ENCODE results near the gene PRR20C.
"Not testable (repeated sequence)": the region's sequence is repeated elsewhere in the genome, so short reads cannot be mapped to it uniquely, and the experiment has no call there.

Gene PRR20C

DNA sequence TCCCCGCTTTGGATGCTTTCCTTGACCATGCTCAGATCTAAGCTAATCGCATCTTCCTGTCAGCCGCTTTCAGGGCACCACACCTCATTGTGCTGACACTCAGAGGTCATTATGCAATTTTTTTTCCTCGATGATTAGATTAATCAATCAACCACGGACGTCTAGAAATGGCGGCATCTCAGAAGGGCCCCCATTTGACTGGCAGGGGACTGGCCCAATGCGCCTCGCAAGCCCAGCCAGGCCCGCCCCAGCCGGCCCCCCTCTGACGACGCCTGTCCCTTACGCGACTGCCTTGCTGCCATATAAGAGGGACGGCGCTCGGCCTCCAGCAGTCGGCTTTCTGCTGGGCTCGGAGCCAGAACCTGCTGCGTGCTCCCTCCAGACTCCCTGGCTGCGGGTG lies at the start of gene PRR20C:
Gene PRR20C, plus strand, starts transcription at position 301 of the 400 bp plus-strand sequence. CDS start 387 bp downstream, outside the sequence.
- DNase-seq: not testable (repeated sequence)

DNA sequence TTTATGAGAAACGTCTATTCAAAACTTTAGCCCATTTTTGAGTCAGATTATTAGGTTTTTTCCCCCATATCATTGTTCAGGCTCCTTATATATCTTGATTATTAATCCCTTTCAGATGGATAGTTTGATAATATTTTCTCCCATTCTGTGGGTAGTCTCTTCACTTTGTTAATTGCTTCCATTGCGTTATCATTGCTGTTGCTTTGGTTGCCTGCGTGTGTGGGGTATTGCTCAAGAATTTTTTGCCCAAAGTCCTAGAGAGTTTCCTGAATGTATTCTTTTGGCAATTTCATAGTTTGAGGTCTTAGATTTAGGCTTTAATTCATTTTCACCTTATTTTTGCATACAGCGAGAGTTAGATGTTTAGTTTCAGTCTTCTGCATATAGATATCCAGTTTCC lies 38.9 kb upstream of the PRR20C start:
- DNase-seq: no peak

DNA sequence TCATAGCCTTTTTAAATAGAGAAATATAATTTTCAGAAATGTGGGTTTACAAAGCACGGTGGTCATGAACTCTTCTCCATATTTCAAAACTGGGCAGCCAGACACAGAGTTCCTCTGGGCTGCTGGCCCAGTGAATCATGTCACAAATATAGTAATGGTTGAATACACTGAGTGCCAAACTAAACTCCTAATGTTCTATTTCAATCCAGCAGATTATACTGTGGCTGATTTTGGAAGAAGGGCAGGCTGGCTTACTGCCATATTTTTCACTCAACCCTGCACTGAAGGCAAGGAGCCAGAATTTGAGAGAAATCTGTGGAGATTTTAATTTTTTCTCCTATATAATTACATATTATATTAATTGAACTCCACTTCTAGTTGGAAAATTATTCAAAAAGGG lies 30.2 kb upstream of the PRR20C start:
- DNase-seq: no peak

DNA sequence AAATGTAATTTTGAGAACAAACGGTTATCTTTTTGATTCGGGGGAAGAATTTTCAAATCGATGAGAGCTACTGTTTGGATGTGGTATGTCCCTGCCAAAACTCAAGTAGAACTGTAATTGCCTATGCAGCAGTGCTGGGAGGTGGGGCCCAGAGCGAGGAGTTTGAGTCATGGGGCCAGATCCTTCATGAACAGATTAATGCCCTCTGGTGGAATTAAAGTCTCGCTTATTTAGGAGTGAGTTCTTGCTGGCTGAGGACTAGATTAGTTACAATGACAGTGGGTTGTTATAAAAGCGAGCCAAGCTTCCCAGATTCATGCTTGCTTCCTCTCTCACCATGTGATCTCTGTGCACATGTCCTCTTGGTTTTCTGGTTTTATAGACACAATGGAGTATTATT lies 25.0 kb upstream of the PRR20C start:
- no peak for DNase-seq

DNA sequence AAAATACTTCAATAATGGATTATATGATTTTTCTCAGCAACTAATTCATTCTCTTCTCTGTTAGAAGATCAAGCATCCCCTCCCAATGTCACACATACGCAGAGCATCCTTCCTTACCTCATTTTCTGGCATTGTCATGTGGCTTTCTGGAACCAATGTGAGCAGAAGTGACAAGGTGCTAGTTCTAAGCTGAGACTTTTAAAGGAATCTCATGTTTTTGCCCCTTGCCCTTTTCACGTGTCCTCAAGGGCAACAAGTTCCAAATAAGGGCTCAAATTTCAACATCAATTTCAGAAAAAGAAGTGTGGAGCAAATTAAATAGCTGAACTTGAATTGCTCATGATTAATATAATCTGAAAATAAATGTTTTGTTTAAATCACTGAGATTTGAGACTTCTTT lies 17.8 kb upstream of the PRR20C start:
- no peak for DNase-seq

DNA sequence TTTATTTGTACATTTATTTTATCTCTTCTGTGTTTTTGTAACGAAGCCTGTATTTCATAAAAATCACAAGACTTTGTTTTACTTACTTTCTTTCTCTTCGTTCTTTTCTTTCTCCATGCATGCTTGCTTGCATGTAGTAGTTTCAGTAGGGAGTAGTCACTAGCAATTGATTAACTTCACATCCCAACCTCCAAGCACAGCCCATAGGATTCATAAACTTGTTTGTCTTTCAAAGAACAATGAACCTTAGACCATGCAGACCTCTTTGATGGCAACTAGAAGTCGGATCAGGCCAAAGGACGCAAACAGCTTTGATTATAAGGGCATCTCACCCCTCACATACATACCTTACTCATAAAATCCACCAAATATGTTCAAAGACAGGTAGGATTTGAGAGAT lies 16.3 kb upstream of the PRR20C start:
- DNase-seq: no peak

DNA sequence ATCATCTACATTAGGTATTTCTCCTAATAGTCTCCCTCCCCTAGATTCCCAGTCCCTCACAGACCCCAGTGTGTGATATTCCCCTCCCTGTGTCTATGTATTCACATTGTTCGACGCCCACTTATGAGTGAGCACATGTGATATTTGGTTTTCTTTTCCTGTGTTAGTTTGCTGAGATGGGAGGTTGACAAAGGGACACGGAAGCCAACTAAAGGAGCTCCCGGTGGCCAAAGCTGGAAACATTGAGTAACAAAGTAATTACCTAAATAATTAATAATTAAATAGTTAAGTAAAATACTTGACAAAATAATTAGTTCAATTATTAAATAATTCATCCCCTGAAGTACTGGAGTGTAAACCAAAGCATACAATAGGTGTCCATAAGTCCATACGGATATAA lies 14.9 kb upstream of the PRR20C start:
- no peak for DNase-seq

DNA sequence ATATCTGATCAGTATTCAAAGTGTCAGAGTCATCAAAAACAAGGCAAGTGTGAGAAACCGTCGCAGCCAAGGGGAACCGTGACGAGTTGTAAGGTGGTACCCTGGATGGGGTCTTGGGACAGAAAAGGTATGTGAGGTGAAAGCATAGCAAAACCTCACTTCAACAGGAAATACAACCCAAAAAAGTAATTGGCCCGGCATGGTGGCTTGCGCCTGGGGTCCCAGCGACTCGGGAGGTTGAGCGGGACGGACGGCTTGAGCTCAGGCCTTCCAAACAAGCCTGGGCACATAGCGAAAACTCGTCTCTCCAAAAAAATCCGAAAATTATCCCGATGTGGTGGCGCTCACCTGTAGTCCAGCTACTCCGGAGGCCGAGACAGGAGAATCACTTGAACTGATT lies 14.1 kb upstream of the PRR20C start:
- DNase-seq: not testable (repeated sequence)

DNA sequence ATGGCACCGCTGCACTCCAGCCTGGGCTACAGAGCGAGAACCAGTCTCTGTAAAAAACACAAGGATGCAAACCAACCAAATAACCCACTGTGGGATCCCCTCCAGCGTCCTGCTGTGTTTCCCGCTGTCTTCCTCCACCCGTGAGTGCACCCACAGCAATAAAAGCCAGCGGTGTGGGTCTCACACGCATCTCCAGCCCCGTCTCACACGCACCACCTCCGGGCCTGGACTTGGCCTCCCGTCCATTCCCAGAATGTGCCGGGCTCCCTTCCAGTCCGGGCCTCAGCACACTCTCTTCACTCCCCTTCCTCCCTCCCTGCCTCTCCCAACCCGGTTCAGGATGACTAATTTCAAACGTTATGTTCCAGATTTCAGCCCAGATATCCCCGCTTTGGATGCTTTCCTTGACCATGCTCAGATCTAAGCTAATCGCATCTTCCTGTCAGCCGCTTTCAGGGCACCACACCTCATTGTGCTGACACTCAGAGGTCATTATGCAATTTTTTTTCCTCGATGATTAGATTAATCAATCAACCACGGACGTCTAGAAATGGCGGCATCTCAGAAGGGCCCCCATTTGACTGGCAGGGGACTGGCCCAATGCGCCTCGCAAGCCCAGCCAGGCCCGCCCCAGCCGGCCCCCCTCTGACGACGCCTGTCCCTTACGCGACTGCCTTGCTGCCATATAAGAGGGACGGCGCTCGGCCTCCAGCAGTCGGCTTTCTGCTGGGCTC lies 13.5 kb upstream of the PRR20C start, which contains the start of gene PRR20A:
Gene PRR20A, plus strand, starts transcription at position 684 of the 734 bp plus-strand sequence. CDS start 387 bp downstream, outside the sequence.
- DNase-seq: not testable (repeated sequence)

DNA sequence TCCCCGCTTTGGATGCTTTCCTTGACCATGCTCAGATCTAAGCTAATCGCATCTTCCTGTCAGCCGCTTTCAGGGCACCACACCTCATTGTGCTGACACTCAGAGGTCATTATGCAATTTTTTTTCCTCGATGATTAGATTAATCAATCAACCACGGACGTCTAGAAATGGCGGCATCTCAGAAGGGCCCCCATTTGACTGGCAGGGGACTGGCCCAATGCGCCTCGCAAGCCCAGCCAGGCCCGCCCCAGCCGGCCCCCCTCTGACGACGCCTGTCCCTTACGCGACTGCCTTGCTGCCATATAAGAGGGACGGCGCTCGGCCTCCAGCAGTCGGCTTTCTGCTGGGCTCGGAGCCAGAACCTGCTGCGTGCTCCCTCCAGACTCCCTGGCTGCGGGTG lies 6.7 kb upstream of the PRR20C start, which contains the start of gene PRR20B:
Gene PRR20B, plus strand, starts transcription at position 301 of the 400 bp plus-strand sequence. CDS start 387 bp downstream, outside the sequence.
- not testable (repeated sequence) for DNase-seq

DNA sequence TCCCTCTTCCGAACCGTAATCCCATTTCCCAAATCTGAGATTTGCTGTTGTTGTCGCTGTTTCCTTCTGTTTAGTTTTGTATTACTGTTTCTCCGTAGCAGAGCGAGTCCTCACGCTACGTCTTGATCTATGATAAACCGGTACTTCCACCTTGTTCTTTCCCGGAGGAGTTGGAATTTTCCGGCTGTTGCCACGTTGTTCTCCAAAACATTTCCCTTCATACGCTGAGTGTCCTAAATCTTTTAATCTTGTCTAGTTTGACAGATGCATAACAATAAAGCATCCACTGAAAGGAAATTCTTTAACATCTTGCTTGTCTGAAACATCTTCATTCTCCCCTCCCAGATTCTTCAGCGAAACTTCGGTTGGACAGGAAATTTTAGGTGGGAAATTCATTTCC lies 5.8 kb upstream of the PRR20C start:
- not testable (repeated sequence) for DNase-seq

DNA sequence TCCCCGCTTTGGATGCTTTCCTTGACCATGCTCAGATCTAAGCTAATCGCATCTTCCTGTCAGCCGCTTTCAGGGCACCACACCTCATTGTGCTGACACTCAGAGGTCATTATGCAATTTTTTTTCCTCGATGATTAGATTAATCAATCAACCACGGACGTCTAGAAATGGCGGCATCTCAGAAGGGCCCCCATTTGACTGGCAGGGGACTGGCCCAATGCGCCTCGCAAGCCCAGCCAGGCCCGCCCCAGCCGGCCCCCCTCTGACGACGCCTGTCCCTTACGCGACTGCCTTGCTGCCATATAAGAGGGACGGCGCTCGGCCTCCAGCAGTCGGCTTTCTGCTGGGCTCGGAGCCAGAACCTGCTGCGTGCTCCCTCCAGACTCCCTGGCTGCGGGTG lies 6.5 kb downstream of the PRR20C start, which contains the start of gene PRR20D:
Gene PRR20D, plus strand, starts transcription at position 301 of the 400 bp plus-strand sequence. CDS start 387 bp downstream, outside the sequence.
- DNase-seq: not testable (repeated sequence)

DNA sequence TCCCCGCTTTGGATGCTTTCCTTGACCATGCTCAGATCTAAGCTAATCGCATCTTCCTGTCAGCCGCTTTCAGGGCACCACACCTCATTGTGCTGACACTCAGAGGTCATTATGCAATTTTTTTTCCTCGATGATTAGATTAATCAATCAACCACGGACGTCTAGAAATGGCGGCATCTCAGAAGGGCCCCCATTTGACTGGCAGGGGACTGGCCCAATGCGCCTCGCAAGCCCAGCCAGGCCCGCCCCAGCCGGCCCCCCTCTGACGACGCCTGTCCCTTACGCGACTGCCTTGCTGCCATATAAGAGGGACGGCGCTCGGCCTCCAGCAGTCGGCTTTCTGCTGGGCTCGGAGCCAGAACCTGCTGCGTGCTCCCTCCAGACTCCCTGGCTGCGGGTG lies 13.0 kb downstream of the PRR20C start, which contains the start of gene PRR20E:
Gene PRR20E, plus strand, starts transcription at position 301 of the 400 bp plus-strand sequence. CDS start 387 bp downstream, outside the sequence.
- not testable (repeated sequence) for DNase-seq

DNA sequence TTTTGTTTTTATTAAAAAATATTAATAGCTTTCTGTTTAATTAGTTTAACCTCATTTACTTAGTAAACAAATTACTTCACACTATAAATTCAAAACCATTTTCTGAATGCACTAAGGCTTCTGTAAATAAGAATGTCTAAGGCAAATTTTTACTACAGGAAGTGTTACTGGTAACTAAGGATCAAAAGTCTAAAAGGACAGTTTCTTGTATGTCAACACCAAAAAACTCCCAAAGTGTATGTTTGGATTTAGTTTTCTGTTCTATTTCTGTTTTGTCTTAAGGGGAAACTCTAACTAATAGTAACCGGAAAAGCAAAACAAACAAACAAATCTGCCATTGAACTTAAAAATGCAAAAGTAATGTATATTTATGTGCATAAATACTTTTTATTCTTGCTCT lies 37.8 kb downstream of the PRR20C start:
- no peak for DNase-seq
